Fibroblast of lung (primary cell): ENCODE results near the gene VPS37C.

Experiments used
- EZH2 ChIP-seq: IDR thresholded peaks from 2 replicates; pipeline ENCODE4 v1.5.1; 2012; ENCODE audit warnings: low read length, control low read depth, mild to moderate bottlenecking; ENCODE audit errors: missing control alignments
- TF ChIP-seq, protein P1 (sequence below), 2 donors: IDR thresholded peaks in 1 of 2; conservative IDR thresholded peaks in 1 of 2; 1 replicate in 1 of 2; 2 replicates in 1 of 2; pipeline ENCODE4 v1.5.1; 2011 to 2012; ENCODE audit warnings: low read length in 2 of 2, control low read depth in 1 of 2, inconsistent platforms in 1 of 2, low read depth in 1 of 2, mild to moderate bottlenecking in 1 of 2

DNA sequence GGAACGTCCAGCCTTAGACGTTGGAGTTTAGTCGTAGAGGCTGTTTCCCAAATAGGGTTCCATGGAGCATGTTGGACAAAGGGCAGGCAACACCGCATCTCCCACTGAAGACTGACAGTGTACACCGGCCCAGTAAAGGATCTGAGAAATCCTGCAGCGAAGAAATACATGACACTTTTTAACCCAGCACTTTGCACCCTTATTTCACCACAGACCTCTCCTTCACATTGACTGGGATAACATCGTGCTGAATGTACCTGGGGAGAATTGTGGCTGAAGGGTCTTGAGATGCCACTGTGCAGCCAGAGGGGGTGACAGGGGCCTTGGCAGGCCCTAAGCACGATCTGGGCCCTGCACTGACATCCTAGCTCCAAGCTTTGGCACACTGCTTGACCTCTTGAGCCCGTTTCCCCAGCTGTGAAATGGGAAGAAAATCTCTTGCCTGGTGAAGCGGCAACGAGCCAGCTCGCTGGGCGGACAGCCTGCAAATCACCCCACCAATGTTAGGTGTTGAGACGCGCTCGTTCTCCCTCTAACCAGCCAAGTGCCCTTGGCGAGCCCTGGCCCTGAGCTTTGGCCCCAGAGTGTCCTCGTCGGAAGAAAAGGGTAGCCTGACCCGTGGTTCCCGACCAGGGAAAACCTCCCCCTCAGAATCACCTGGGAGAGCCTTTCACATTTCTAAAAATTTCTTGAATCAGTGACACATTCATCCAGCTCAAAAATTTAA lies 45.6 kb downstream of the VPS37C start:
- TF ChIP-seq, protein P1, sequence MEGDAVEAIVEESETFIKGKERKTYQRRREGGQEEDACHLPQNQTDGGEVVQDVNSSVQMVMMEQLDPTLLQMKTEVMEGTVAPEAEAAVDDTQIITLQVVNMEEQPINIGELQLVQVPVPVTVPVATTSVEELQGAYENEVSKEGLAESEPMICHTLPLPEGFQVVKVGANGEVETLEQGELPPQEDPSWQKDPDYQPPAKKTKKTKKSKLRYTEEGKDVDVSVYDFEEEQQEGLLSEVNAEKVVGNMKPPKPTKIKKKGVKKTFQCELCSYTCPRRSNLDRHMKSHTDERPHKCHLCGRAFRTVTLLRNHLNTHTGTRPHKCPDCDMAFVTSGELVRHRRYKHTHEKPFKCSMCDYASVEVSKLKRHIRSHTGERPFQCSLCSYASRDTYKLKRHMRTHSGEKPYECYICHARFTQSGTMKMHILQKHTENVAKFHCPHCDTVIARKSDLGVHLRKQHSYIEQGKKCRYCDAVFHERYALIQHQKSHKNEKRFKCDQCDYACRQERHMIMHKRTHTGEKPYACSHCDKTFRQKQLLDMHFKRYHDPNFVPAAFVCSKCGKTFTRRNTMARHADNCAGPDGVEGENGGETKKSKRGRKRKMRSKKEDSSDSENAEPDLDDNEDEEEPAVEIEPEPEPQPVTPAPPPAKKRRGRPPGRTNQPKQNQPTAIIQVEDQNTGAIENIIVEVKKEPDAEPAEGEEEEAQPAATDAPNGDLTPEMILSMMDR (conservative IDR thresholded peaks at IDR 0.05 in 1 of 2, IDR thresholded peaks at IDR 0.05 in 1 of 2; ENCODE audit: low read depth in 1 of 2, low read length in 2 of 2) = no peak
- no peak for TF ChIP-seq EZH2
